ENCODE results near the gene LEMD3.

- TF ChIP-seq POLR2AphosphoS5 (IDR thresholded peaks at IDR 0.05) (no peak), POLR2A (IDR thresholded peaks at IDR 0.05) (no peak), CTCF (IDR thresholded peaks at IDR 0.05) (no peak)
Observed at GRCh38 chr12:65275627-65276026, 106.2 kb downstream of the LEMD3 start.
